Activated CD4-positive, alpha-beta memory T cell treated with anti-CD3 and anti-CD28 coated beads, Interleukin-2, amount 10 ng/mL, durations not matched to agents 7 days and 5 days (primary cell): ENCODE results near the gene DNAJC9. TPM values are rescaled to one million over a fixed set of nuclear protein-coding genes. Genes with fewer than 3 reads are reported as not detected.

Source experiments
- CTCF ChIA-PET: fragments of 350-600 bp; sonication (Branson Sonifier 250); formaldehyde crosslinking; loops from one replicate; lab custom pipeline; 2021; ENCODE audit warnings: antibody characterized with exemption, inconsistent platforms; lab: Charles Lee
- POLR2A ChIA-PET: fragments of 350-600 bp; sonication (Branson Sonifier 250); formaldehyde crosslinking; loops from one replicate; lab custom pipeline; 2021; ENCODE audit warnings: antibody characterized with exemption; lab: Charles Lee
- DNase-seq: peaks from one replicate; pipeline ENCODE4 v3.0.0-alpha.2; 2020
- H3K27ac Mint-ChIP-seq: one replicate; pipeline ENCODE4 v1.8.0; 2021; ENCODE audit warnings: mild to moderate bottlenecking, mixed read lengths
- H3K27me3 Mint-ChIP-seq: one replicate; pipeline ENCODE4 v1.8.0; 2021; ENCODE audit warnings: mixed read lengths
- H3K36me3 Mint-ChIP-seq: one replicate; pipeline ENCODE4 v1.8.0; 2021; ENCODE audit warnings: low read depth, mixed read lengths
- H3K4me1 Mint-ChIP-seq: one replicate; pipeline ENCODE4 v1.8.0; 2021; ENCODE audit warnings: mixed read lengths
- H3K4me3 Mint-ChIP-seq: one replicate; pipeline ENCODE4 v1.8.0; 2021; ENCODE audit warnings: mild to moderate bottlenecking, mixed read lengths
- H3K9me3 Mint-ChIP-seq: one replicate; pipeline ENCODE4 v1.8.0; 2021; ENCODE audit warnings: mixed read lengths
- total RNA-seq, 2 experiments: library from RNA; stranded (reverse); gene quantifications; one replicate each; pipeline ENCODE4 v1.2.3, GENCODE V29; 2021

Gene DNAJC9
- total RNA-seq, 2 experiments from 2014 or later, result 46.9 to 49.6 TPM

- DNase-seq, result no peak
- Mint-ChIP-seq H3K4me1 (no peaks in the 10 kb centered on the region), H3K36me3 (peaks cover 34% of the 10 kb centered on the region), H3K27ac (no peak overlapping the region), H3K27me3 (no peaks in the 10 kb centered on the region), H3K9me3 (no peaks in the 10 kb centered on the region), H3K4me3 (no peak overlapping the region)
- POLR2A ChIA-PET, result interaction anchor here (0.9 kb wide), 1 partner anchor 13 kb away, joined by 3 read pairs; the partner anchor contains the start of gene DNAJC9
- CTCF ChIA-PET, result interaction anchor here (1.0 to 1.4 kb wide), 2 partner anchors 9 to 20 kb away, joined by 3 to 4 read pairs; no protein-coding TSS in a partner anchor
Observed at GRCh38 chr10:73233883-73234282, 13.2 kb downstream of the DNAJC9 start.

GRCh38 chr10:73232887-73233286 lies 14.2 kb downstream of the DNAJC9 start:
- Mint-ChIP-seq H3K4me1 (no peaks in the 10 kb centered on the region), H3K27me3 (no peaks in the 10 kb centered on the region), H3K27ac (no peak overlapping the region), H3K4me3 (no peak overlapping the region), H3K36me3 (peaks cover 32% of the 10 kb centered on the region), H3K9me3 (no peaks in the 10 kb centered on the region)
- no peak for DNase-seq
- POLR2A ChIA-PET, result interaction anchor here (2.1 to 2.4 kb wide), 2 partner anchors 14 to 20 kb away, joined by 7 to 10 read pairs; partner anchors contain the start of genes DNAJC9 and MRPS16
- CTCF ChIA-PET, result interaction anchor here (0.5 to 1.6 kb wide), 3 partner anchors 12 to 412 kb away, joined by 3 to 4 read pairs (median 3); no protein-coding TSS in a partner anchor

GRCh38 chr10:73229567-73229966 lies 17.5 kb downstream of the DNAJC9 start:
- H3K9me3 Mint-ChIP-seq, result no peaks in the 10 kb centered on the region
- H3K27ac Mint-ChIP-seq, result no peak overlapping the region
- ChIA-PET CTCF (no interaction called here), POLR2A (interaction anchor here (1.0 kb wide), 1 partner anchor 12 kb away, joined by 4 read pairs; no protein-coding TSS in a partner anchor)
- H3K36me3 Mint-ChIP-seq, result peaks cover 24% of the 10 kb centered on the region
- H3K27me3 Mint-ChIP-seq, result no peaks in the 10 kb centered on the region
- no peaks in the 10 kb centered on the region for H3K4me1 Mint-ChIP-seq
- H3K4me3 Mint-ChIP-seq, result no peak overlapping the region
- DNase-seq, result no peak

- Mint-ChIP-seq H3K9me3 (no peaks in the 10 kb centered on the region), H3K36me3 (peaks cover 16% of the 10 kb centered on the region), H3K4me1 (no peaks in the 10 kb centered on the region), H3K27ac (no peak overlapping the region), H3K4me3 (no peak overlapping the region), H3K27me3 (no peaks in the 10 kb centered on the region)
- DNase-seq, result no peak
- POLR2A ChIA-PET, result interaction anchor here (0.8 kb wide), 1 partner anchor 18 kb away, joined by 3 read pairs; the partner anchor contains the start of gene DNAJC9
- CTCF ChIA-PET, result no interaction called here
Observed at GRCh38 chr10:73228247-73228646, 18.8 kb downstream of the DNAJC9 start.

GRCh38 chr10:73226663-73227062 lies 20.4 kb downstream of the DNAJC9 start:
- DNase-seq, result no peak
- Mint-ChIP-seq H3K4me1 (no peaks in the 10 kb centered on the region), H3K36me3 (peaks cover 11% of the 10 kb centered on the region), H3K4me3 (no peak overlapping the region), H3K9me3 (no peaks in the 10 kb centered on the region), H3K27me3 (no peaks in the 10 kb centered on the region), H3K27ac (no peak overlapping the region)
- ChIA-PET CTCF (interaction anchor here (1.1 kb wide), 1 partner anchor 9 kb away, joined by 4 read pairs; no protein-coding TSS in a partner anchor), POLR2A (interaction anchor here (0.8 to 1.3 kb wide), 2 partner anchors 12 to 20 kb away, joined by 3 to 7 read pairs; partner anchors contain the start of gene DNAJC9)

- CTCF ChIA-PET, result no interaction called here
- Mint-ChIP-seq H3K27ac (no peak overlapping the region), H3K4me1 (no peaks in the 10 kb centered on the region), H3K4me3 (no peak overlapping the region), H3K9me3 (no peaks in the 10 kb centered on the region), H3K36me3 (peaks cover 9% of the 10 kb centered on the region), H3K27me3 (no peaks in the 10 kb centered on the region)
- no peak for DNase-seq
- POLR2A ChIA-PET, result no interaction called here
Observed at GRCh38 chr10:73225518-73225917, 21.5 kb downstream of the DNAJC9 start.

- DNase-seq, result no peak
- peaks cover 1% of the 10 kb centered on the region for H3K9me3 Mint-ChIP-seq
- CTCF ChIA-PET, result no interaction called here
- no peak overlapping the region for H3K27ac Mint-ChIP-seq
- peaks cover 3% of the 10 kb centered on the region for H3K4me1 Mint-ChIP-seq
- peaks cover 27% of the 10 kb centered on the region for H3K36me3 Mint-ChIP-seq
- no peaks in the 10 kb centered on the region for H3K27me3 Mint-ChIP-seq
- H3K4me3 Mint-ChIP-seq, result no peak overlapping the region
- POLR2A ChIA-PET, result no interaction called here
Observed at GRCh38 chr10:73220989-73221388, 26.1 kb downstream of the DNAJC9 start.

GRCh38 chr10:73219384-73219783 lies 27.7 kb downstream of the DNAJC9 start:
- Mint-ChIP-seq H3K4me3 (no peak overlapping the region), H3K27me3 (no peaks in the 10 kb centered on the region), H3K4me1 (peaks cover 3% of the 10 kb centered on the region), H3K27ac (no peak overlapping the region), H3K9me3 (peaks cover 3% of the 10 kb centered on the region), H3K36me3 (peaks cover 33% of the 10 kb centered on the region)
- no peak for DNase-seq
- POLR2A ChIA-PET, result interaction anchor here (1.2 to 1.8 kb wide), 2 partner anchors 20 to 27 kb away, joined by 3 to 7 read pairs; partner anchors contain the start of gene DNAJC9
- CTCF ChIA-PET, result no interaction called here

- Mint-ChIP-seq H3K9me3 (peaks cover 3% of the 10 kb centered on the region), H3K36me3 (peaks cover 35% of the 10 kb centered on the region), H3K4me3 (no peak overlapping the region), H3K4me1 (peaks cover 3% of the 10 kb centered on the region), H3K27me3 (no peaks in the 10 kb centered on the region), H3K27ac (no peak overlapping the region)
- ChIA-PET CTCF (interaction anchor here (0.6 to 1.1 kb wide), 2 partner anchors 8 to 20 kb away, joined by 3 to 4 read pairs; no protein-coding TSS in a partner anchor), POLR2A (interaction anchor here (1.8 kb wide), 1 partner anchor 28 kb away, joined by 7 read pairs; the partner anchor contains the start of gene DNAJC9)
- DNase-seq, result no peak
Observed at GRCh38 chr10:73218431-73219191, 28.4 kb downstream of the DNAJC9 start.

GRCh38 chr10:73217628-73218027 lies 29.4 kb downstream of the DNAJC9 start:
- Mint-ChIP-seq H3K36me3 (peaks cover 40% of the 10 kb centered on the region), H3K9me3 (peaks cover 3% of the 10 kb centered on the region), H3K27me3 (no peaks in the 10 kb centered on the region), H3K4me1 (peaks cover 3% of the 10 kb centered on the region), H3K27ac (no peak overlapping the region), H3K4me3 (no peak overlapping the region)
- no peak for DNase-seq
- ChIA-PET CTCF (interaction anchor here (1.1 kb wide), 1 partner anchor 9 kb away, joined by 4 read pairs; no protein-coding TSS in a partner anchor), POLR2A (no interaction called here)

GRCh38 chr10:73215749-73216148 lies 31.3 kb downstream of the DNAJC9 start:
- ChIA-PET POLR2A (no interaction called here), CTCF (no interaction called here)
- H3K4me1 Mint-ChIP-seq, result peaks cover 3% of the 10 kb centered on the region
- H3K27ac Mint-ChIP-seq, result no peak overlapping the region
- DNase-seq, result no peak
- H3K9me3 Mint-ChIP-seq, result peaks cover 3% of the 10 kb centered on the region
- H3K36me3 Mint-ChIP-seq, result peaks cover 38% of the 10 kb centered on the region
- no peaks in the 10 kb centered on the region for H3K27me3 Mint-ChIP-seq
- H3K4me3 Mint-ChIP-seq, result no peak overlapping the region

- ChIA-PET CTCF (no interaction called here), POLR2A (no interaction called here)
- peaks cover 3% of the 10 kb centered on the region for H3K9me3 Mint-ChIP-seq
- peaks cover 21% of the 10 kb centered on the region for H3K36me3 Mint-ChIP-seq
- H3K4me3 Mint-ChIP-seq, result no peak overlapping the region
- no peak overlapping the region for H3K27ac Mint-ChIP-seq
- DNase-seq, result no peak
- H3K27me3 Mint-ChIP-seq, result no peaks in the 10 kb centered on the region
- H3K4me1 Mint-ChIP-seq, result no peaks in the 10 kb centered on the region
Observed at GRCh38 chr10:73211106-73211811, 35.8 kb downstream of the DNAJC9 start.
